Fibroblast of the conjunctiva (primary cell): Measurements from ENCODE around the gene MYL6.

Experiments
- DNase-seq: peaks from one replicate; pipeline ENCODE4 v3.0.0-alpha.2; 2010; ENCODE audit warnings: low read depth

MYL6 gene

DNA sequence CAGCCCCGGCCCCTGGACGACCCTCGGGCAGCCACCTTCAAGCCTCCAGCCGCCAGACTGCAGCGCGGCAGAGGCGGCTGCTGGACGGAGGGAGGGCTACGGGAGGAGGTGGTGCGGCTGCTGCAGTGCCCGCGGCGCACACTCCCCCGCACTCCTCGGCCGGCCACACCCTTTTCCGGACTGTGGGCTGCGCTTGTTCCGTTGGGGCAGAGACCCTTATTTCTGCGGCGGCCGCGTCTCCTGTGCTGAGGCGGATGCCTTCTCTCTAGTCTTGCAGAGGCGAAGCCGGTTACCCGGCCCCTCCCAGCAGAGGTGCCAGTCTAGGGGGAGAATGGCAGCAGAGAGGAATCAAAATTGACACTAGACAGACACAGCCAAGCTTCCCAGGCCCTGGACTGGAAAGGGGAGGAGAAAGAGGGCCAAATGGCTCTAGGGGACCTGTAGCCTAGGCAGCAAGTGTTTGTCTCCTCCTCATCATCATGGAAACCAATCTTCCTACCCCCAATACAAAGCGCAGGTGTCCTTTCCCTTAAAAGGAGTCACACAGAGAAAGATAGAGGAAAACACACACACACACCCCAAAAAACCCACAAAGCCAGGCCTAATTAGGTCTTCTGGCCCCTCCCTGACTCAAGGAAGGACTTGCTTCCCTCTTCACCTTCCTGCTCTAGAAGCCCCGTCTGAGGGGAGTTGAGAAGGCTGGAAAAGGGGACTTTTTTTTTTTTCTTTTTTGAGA lies 28.8 kb upstream of the MYL6 start:
- DNase-seq, result no peak

DNA sequence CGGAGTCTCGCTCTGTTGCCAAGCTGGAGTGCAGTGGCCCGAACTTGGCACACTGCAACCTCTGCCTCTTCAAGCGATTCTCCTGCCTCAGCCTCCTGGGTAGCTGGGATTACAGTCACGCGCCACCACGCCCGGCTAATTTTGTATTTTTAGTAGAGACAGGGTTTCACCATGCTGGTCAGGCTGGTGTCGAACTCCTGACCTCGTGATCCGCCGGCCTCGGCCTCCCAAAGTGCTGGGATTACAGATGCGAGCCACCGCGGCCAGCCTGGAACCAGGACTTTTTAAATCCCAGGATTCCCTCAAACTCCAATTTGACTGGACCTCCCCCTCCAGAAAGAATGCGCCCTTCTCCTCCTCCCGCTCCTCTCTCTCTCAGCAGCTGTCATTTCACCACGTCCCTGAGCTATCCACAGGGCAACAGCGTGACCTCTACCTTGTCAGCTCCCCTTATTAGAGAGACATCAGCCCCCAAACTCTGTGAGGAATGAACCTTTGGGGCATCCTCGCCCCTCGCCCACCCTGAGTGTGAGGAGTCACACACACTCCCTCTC lies 28.1 kb upstream of the MYL6 start:
- no peak for DNase-seq

DNA sequence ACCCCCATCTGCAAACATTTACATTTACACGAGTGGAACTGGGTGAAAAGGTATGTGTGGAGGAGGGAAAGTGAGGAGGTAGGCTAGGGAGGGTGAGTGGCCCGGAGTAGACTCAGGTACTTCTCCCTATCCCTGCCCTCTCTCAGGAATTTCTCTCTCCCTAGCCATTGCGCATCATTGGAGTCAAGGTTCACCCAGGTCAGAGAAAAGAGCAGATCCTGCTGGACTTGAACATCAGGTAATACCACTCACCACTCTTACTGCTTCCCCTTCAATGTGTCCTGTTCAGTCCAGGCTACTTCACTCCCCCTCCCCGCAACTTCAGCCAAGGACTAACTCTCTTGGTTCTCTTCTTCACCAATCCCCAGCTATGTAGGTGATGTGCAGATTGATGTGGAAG lies 27.3 kb upstream of the MYL6 start:
- no peak for DNase-seq

DNA sequence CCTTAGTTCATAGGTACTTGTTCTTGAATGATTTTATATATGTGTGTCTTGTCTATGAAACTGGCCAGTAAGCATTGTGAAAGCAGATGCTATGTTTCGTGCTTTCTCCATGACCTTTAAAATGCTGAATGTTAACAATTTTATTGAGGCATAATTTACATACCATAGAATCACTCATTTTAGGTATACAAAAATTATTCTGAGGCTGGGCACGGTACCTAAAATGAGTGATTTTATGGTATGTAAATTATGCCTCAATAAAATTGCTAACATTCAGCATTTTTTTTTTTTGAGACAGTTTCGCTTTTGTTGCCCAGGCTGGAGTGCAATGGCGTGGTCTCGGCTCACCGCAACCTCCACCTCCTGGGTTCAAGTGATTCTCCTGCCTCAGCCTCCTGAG lies 23.3 kb upstream of the MYL6 start:
- no peak for DNase-seq

DNA sequence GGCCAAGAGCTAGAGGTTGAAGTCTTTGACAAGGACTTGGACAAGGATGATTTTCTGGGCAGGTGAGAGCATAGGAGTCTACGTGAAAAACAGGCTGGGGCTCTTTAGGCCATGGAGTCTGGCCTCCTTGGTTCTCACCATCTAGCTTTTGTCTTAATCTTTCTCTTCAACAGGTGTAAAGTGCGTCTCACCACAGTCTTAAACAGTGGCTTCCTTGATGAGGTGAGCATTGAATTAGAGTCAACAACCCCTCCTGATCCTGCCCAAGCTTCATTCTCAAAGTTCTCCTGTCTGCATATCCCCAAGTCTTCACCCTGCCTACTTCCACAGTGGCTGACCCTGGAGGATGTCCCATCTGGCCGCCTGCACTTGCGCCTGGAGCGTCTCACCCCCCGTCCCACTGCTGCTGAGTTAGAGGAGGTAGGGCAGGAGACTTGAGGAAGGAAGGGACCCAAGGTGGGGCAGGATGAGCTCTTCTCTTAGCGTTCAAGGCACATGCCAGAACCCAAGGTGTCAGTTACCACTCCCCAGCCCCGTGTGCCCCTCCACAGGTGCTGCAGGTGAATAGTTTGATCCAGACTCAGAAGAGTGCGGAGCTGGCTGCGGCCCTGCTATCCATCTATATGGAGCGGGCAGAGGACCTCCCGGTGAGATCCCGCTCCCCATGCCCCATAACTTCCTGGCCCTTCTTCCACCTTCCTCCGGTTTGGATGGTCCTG lies 20.1 kb upstream of the MYL6 start:
- DNase-seq, result no peak

DNA sequence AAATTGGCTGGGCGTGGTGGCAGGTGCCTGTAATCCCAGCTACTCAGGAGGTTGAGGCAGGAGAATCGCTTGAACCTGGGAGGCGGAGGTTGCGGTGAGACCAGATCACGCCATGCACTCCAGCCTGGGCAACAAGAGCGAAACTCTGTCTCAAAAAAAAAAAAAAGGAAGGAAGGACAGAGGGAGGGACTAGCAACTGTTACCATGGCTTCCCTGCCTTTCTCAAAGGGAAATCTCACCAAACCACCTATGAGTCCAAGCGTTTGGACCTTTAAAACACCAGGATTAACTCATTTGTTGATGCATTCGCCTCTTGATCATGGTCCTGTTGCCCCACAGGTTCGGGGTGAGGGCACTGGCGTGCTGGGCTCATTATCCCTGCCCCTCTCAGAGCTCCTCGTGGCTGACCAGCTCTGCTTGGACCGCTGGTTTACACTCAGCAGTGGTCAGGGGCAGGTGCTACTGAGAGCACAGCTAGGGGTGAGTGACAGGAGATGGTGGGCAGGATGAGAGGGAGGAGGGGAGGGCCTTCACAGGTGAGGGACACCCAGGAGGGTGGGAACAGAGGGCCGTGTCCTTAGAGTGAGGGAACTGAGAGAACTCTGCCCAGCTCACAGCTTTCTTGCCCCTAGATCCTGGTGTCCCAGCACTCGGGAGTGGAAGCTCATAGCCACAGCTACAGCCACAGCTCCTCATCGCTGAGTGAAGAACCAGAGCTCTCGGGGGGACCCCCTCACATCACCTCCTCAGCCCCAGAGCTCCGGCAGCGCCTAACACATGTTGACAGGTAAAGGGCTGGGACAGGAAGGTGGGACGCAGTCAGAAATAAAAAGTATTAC lies 16.0 kb upstream of the MYL6 start:
- DNase-seq, result no peak

DNA sequence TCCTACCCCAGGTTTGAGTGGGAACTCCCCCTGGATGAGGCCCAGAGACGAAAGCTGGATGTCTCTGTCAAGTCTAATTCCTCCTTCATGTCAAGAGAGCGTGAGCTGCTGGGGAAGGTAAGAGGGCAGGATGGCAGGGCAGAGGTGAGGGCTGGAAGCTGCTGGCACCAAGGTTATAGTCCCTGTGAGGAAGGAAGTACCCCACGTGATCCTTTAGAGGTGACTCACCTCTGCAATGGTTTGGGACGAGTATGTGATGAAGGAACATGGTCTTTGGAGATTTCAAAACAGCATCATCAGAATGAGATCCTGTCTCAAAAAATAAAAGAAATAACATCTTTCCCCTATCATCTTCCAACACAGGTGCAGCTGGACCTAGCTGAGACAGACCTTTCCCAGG lies 14.9 kb upstream of the MYL6 start:
- no peak for DNase-seq

DNA sequence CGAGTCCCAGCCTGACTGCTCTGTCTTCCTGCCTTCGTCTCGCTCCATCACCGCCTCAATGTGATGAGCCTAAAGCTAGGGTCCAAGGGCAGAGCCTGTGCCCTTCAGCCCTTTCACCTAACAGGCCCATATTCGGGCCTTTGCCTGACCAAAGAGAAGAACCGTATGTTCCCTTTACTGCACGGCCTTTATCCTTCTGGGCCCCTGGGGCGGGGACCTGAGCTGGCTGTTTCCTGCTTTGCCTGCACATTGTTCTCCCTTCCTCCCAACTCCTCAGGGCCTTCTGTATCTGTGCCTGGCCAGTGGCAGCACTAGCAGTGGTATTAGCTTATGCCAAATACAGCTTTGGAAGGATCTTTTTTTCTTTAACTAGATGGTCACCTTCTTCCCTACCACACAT lies 14.3 kb upstream of the MYL6 start:
- no peak for DNase-seq

DNA sequence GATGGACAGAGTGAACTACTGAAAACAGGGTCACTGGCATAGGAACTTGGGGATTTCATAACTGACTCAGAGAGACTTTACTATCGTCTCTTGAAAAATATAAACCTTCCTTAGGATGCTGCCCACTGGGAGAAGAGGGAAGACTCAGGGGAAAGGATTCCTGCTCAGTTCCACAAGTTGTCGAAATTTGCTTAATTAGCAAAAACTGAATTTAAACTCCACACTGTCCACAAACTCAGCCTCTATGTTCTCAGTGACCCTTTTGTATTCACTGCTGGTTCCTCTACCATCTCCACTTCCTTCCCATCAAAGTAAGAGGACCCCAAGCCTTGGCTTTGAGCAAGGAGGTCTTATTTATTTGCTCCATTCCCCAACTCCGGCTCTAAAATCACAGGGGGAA lies 12.9 kb upstream of the MYL6 start:
- no peak for DNase-seq

DNA sequence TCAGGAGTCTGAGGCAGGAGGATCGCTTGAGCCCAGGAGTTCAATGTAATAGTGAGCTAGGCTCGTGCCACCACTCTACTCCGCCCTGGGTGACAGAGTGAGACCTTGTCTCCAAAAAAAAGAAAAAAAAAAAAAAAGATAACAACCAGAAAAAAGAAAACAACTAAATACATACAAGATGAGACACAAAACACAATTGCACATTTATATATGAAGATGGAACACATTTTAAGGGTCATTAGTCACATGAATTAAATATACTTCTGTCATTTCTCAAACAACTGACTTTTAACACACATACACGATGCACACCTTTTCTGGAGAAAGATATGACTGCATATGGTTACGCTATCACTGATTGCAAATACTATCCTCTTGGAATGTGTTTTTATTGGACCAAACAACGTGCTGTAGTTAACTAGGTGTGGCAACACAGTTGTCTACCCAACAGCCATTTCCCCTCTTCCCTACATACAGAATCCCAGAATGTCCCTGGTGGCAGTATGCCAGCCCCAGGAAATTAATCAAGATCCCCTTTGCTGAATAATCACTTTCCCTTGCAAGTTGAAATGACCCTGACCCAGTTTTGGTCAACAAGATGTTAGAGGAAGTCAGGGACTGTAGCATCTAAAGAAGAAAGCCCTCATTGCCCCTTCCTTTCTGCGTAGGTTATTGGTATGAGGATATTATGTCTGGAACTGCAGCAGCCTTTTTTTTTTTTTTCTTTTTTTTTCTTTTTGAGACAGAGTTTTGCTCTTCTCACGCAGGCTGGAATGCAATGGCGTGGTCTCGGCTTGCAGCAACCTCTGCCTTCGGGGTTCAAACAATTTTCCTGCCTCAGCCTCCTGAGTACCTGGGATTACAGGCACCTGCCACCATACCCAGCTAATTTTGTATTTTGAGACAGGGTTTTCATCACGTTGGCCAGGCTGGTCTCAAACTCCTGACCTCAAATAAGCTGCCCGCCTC lies 11.4 kb upstream of the MYL6 start:
- no peak for DNase-seq

DNA sequence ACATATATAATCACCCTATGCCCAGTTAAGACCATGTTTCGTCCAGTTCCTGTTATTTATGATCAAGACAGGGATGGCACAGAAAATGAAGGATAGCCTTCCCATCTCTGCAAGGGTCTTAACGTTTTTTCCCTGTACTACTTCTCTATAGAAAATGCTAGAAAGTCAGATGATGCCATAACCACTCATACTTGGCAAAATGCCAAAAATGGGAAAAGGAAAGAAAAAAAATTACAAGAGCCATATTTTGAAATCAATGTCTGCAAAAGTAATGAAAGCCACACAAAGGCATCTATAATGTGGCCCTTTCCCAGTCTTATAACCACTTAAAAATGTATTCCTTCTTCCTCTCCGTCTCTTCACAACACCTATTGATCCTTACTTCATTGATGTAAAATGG lies 7.6 kb upstream of the MYL6 start:
- no peak for DNase-seq

DNA sequence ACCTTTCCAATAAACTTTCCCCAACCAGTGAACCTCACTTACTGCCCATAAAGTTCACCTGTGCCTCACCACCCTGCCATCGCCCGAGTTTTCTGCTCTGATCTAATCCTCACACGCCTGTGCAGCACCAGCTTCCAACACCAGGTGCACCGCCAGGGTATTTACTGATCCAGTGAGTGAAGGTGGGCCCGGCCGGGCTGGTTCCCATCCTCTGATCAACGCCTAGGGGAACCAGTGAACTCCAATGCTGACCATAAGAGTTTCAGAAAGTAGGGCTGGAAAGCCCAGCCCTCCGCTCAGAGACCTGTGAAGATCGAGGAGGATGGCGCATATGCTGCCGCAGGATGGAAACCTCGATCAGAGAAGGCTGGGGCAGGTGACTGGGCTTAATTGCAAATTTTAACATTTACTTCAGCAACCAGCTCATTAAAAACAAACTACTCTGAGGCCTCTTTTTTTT lies 6.5 kb upstream of the MYL6 start:
- DNase-seq, result no peak

DNA sequence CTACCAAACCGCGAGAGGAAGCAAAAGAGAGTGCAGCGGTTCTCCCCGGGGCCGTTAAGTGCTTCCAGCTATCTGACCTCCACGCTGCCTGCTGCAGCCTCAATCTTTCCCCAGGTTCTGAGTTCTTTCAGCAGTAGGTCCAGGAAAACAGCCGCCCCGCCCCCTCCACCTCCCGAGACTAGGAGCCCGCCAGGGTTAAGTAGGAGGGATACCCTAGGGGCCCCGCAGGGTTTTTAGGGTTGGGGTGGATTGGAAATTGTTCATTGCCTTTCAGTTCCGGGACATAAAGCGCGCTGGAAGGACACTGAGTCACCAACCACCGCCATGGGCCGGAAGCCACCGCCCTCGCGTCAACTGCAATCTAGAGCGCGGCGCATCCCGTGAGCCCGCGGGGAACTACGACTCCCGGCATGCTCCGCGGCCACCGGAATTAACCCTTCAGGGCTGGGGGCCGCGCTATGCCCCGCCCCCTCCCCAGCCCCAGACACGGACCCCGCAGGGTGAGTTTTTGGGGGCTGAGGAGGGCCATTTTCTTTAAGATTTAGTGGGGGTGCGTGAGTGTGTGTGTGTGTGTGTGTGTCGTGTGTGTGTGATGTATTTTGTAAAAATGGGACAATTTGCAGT lies 5.9 kb upstream of the MYL6 start, which contains the start of gene MYL6B:
Gene MYL6B, plus strand, starts transcription at position 456 of the 624 bp plus-strand sequence. CDS start 1,332 bp downstream, outside the sequence.
- peak; percentile 77 for DNase-seq

DNA sequence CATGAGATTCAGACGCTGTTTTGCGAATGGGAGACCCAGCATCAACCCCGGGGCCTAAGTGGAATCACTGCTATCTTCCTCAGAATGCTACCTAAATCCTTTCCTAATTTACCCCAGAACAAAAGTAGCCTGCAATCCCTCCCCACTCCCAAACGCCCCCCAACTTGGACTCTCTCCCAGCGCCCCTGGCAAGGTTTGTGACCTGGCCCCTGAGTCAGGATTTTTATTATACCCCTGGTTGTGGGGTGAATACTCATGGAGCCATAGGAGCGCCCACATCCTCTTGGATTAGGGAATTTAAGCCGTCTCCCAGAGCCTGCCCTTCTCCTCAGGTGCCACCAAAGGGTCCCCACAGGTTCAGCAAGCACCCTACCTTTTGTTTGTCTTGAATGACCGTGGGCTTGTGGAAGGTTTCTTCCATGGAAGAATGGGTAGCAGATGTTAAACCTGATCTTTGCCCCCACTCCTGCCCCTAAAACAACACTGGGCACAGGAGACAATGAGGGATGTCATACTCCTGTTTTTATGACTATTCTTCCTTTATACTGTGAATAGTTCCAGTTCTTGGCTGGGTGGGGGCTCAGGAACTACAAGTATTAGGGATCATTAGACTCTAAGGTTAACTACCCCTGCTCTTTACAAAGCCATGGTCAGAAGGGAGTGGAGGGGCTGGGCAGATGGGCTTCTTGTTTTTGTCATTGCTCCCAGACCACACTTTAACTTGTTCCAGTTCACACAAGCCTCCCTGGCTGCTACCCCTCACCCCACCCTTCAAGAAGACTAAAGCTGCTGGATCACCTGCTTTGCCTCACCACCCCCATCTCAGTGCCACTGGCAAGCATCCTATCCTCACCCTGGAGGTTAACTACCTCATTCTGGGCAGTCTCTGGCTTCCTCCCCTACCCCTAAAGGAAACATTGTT lies 5.1 kb upstream of the MYL6 start:
- DNase-seq, result no peak

DNA sequence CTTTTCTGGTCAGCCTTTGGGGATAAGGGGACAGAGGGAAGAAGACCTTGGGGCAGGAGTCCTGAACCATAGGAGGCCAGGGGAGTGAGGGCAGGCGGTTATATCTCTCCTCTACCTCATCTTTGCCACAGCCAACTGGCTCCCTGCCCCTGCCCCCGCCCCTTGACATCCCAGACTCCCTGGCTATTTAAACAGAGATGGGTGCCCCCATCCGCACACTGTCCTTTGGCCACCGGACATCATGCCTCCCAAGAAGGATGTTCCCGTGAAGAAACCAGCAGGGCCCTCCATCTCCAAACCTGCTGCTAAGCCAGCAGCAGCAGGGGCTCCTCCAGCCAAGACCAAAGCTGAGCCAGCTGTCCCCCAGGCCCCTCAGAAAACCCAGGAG lies 4.5 kb upstream of the MYL6 start:
- DNase-seq, result no peak

DNA sequence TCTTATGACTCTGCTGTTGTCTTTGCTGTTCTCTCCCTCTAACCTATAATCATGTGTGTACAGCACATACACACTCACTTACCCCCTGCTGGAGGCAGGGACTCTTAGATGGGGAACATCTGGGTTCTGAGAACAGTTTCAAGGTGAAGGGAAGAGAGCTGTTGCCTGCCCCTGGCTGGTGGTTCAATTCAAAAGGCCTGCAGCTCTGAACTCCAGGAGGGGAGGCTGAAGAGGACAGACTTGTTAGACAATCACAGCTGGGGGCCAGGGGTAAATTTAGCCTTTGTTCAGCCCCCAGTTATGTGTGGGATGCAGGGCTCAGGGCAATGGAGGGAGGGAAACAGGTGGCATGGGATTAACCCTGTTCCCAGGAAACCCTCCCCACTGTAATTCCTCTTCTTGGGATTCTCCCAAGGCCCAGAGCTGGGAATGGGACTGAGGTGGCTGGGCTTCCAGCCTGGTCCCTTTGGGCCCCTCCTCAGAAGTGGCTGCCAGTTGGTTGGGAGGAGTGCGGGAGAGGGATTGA lies 3.9 kb upstream of the MYL6 start:
- no peak for DNase-seq

DNA sequence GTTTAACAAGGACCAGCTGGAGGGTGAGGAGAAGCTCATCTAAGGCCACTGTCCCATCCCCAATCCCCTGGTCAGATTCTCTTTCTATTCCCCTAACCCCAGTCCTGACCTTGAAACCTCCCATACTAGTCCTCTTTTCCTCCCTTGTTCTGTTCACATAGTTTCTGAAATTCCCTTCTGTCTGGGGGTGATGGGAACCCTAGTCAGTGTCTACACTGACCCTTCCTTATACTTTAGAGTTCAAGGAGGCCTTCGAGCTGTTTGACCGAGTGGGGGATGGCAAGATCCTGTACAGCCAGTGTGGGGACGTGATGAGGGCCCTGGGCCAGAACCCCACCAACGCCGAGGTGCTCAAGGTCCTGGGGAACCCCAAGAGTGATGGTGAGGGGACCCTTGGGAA lies 3.3 kb upstream of the MYL6 start:
- DNase-seq, result no peak

DNA sequence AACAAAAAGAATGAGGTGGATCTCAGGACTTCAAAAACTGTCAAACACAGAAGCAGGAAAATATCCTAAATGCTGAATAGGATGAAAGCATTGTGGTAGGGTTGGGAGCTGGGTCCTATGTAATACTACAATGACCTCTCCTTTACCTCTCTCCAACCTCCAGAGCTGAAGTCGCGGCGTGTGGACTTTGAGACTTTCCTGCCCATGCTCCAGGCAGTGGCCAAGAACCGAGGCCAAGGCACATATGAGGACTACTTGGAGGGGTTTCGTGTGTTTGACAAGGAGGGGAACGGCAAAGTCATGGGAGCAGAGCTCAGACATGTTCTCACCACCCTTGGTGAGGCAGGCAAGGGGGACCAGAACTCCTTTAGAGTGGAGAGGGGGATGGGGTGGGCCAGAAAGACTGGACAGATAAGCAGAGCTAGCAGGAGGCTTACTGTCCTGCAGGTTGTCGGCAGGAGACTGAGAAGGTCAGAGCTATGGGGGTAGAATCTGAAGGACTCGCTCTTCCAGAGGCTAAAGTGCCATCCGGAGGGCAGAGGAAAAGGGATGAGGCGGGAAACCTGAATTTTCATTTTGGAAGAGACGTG lies 2.8 kb upstream of the MYL6 start:
- DNase-seq, result no peak
